ENCODE data around the gene GTF2H2. TPM values are rescaled to one million over a fixed set of nuclear protein-coding genes. Genes with fewer than 3 reads are reported as not detected.
"Not testable (repeated sequence)": the region's sequence is repeated elsewhere in the genome, so short reads cannot be mapped to it uniquely, and the experiment has no call there.

Gene GTF2H2
- total RNA-seq (10 to 100 TPM; 10.8 to 21.3 TPM), polyA plus RNA-seq (1 to 10 TPM; 4.5 to 9.9 TPM)

DNA sequence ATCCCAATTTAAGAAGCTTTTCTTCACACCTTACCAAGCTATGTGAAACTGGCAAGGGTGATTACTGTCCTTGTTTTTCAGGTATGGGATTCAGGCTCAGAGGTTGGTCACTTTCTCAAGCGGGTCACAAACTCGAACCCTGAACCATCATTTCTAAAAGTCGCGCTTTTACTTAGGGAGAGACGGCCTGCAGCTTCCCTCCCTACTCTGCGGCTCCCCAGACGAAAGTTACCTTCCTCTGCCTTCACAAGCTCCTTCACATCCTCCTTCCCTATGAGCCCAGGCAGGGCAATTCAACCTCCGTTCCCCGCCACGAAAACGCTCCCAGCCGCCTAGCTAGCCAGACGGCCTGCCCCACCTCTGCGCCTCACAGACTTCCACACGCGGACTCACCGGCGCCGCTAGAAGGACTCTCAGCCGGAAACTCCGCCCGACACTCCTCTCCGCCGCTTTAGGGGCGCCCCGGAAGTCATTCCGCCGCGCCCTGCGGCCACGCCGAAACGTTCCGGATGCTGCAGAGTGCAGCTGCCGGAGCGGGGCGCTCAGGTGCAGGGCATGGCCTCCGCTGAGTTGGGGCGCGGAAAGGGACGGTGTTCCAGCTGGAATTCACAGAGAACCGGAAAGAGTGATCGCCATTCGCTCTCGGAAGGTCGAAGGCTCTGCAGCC lies at the start of gene GTF2H2:
Gene GTF2H2 (minus strand): TSS at position 415 of the 667 bp plus-strand sequence. CDS start 4,913 bp downstream, outside the sequence.
- not testable (repeated sequence) for H3K36me3 ChIP-seq (ENCODE audit: control insufficient read depth in 4 of 4, insufficient read depth in 3 of 4, low read depth in 1 of 4, low read length in 3 of 4); H3K4me3 ChIP-seq (ENCODE audit: low read depth in 1 of 3, low read length in 3 of 3); H3K27ac ChIP-seq (ENCODE audit: low read depth in 1 of 2, low read length in 2 of 2); H3K27me3 ChIP-seq (ENCODE audit: control insufficient read depth in 4 of 4, insufficient read depth in 4 of 4, low read length in 3 of 4); DNase-seq (ENCODE audit: low spot score); H3K9me3 ChIP-seq (ENCODE audit: control insufficient read depth in 4 of 4, low read length in 3 of 4); H3K4me1 ChIP-seq (ENCODE audit: control insufficient read depth in 4 of 4, insufficient read depth in 4 of 4, low read length in 3 of 4); H3K9ac ChIP-seq (ENCODE audit: low read depth in 1 of 2, low read length in 2 of 2)
- WGBS, result no CpG with 5 or more reads among the region's 46 CpGs

DNA sequence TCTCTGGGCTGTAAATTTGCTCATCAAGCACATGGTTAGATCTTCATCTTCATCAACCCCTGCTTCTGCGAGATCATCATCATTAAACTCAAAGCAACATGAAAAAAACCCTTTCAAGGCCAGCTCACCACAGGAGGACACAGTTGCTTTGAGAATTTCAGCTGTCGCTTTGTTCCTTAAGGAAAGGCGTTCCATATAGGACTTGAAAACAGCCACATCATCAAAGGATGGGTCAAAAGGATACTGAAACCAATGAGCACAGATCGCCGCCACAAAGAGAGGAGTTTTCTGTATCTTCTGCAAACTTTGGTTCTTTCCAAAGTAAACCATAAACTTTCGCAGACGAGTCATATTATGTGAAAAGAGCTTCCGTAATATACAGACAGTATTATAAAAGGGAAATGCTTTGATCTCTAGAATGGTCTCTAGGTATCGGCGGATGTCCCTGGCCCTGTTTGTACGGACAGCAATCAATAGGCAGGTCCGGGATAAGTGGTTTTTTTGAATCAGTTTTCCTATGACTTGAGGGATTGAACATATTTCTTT lies 42.3 kb upstream of the GTF2H2 start:
- H3K4me1 ChIP-seq (ENCODE audit: control insufficient read depth in 4 of 4, insufficient read depth in 4 of 4, low read length in 3 of 4); H3K4me3 ChIP-seq (ENCODE audit: low read depth in 1 of 3, low read length in 3 of 3); H3K27ac ChIP-seq (ENCODE audit: low read depth in 1 of 2, low read length in 2 of 2); H3K9ac ChIP-seq (ENCODE audit: low read depth in 1 of 2, low read length in 2 of 2); H3K9me3 ChIP-seq (ENCODE audit: control insufficient read depth in 4 of 4, low read length in 3 of 4); H3K36me3 ChIP-seq (ENCODE audit: control insufficient read depth in 4 of 4, insufficient read depth in 3 of 4, low read depth in 1 of 4, low read length in 3 of 4); DNase-seq (ENCODE audit: low spot score); H3K27me3 ChIP-seq (ENCODE audit: control insufficient read depth in 4 of 4, insufficient read depth in 4 of 4, low read length in 3 of 4): not testable (repeated sequence)
- WGBS, result no CpG with 5 or more reads among the region's 12 CpGs

DNA sequence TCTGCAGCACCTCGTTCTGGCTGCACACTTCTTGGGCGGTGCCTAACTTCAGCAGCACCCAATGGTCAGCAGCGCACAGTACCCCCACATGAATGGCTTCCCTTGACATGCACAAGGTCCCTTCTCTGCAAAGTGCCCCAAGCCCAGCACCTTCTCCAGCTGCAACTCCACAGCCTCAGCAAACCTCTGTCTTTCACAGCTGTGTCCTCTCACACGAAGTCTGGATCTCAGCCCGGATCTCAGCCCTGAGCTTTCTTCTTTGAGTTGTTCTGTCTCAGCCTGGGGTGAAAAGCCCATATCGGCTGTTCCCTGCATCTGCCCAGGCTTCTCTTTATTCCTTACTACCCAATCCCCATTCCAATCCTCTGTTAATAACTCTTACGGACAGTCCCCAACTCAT lies 32.5 kb upstream of the GTF2H2 start:
- not testable (repeated sequence) for H3K9ac ChIP-seq (ENCODE audit: low read depth in 1 of 2, low read length in 2 of 2); H3K9me3 ChIP-seq (ENCODE audit: control insufficient read depth in 4 of 4, low read length in 3 of 4); H3K27ac ChIP-seq (ENCODE audit: low read depth in 1 of 2, low read length in 2 of 2); H3K4me3 ChIP-seq (ENCODE audit: low read depth in 1 of 3, low read length in 3 of 3); DNase-seq (ENCODE audit: low spot score); H3K4me1 ChIP-seq (ENCODE audit: control insufficient read depth in 4 of 4, insufficient read depth in 4 of 4, low read length in 3 of 4); H3K27me3 ChIP-seq (ENCODE audit: control insufficient read depth in 4 of 4, insufficient read depth in 4 of 4, low read length in 3 of 4); H3K36me3 ChIP-seq (ENCODE audit: control insufficient read depth in 4 of 4, insufficient read depth in 3 of 4, low read depth in 1 of 4, low read length in 3 of 4)
- WGBS, result no CpG with 5 or more reads among the region's 7 CpGs

DNA sequence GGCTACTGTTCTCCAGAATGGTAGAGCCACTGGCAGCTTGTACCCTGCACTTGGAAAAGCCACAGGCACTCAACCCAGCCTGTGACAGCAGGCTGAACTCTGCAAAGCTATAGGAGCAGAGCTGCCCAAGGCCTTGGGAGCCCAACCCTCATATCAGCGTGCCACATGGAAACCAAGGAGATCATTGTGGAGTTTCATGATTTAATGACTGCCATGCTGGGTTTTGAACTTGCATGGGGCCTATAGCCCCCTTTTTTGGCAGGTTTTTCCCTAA lies 30.4 kb upstream of the GTF2H2 start:
- H3K9ac ChIP-seq (ENCODE audit: low read depth in 1 of 2, low read length in 2 of 2); H3K27me3 ChIP-seq (ENCODE audit: control insufficient read depth in 4 of 4, insufficient read depth in 4 of 4, low read length in 3 of 4); H3K27ac ChIP-seq (ENCODE audit: low read depth in 1 of 2, low read length in 2 of 2); H3K4me3 ChIP-seq (ENCODE audit: low read depth in 1 of 3, low read length in 3 of 3); DNase-seq (ENCODE audit: low spot score); H3K36me3 ChIP-seq (ENCODE audit: control insufficient read depth in 4 of 4, insufficient read depth in 3 of 4, low read depth in 1 of 4, low read length in 3 of 4); H3K4me1 ChIP-seq (ENCODE audit: control insufficient read depth in 4 of 4, insufficient read depth in 4 of 4, low read length in 3 of 4); H3K9me3 ChIP-seq (ENCODE audit: control insufficient read depth in 4 of 4, low read length in 3 of 4): not testable (repeated sequence)
- no CpG with 5 or more reads among the region's 1 CpG for WGBS

DNA sequence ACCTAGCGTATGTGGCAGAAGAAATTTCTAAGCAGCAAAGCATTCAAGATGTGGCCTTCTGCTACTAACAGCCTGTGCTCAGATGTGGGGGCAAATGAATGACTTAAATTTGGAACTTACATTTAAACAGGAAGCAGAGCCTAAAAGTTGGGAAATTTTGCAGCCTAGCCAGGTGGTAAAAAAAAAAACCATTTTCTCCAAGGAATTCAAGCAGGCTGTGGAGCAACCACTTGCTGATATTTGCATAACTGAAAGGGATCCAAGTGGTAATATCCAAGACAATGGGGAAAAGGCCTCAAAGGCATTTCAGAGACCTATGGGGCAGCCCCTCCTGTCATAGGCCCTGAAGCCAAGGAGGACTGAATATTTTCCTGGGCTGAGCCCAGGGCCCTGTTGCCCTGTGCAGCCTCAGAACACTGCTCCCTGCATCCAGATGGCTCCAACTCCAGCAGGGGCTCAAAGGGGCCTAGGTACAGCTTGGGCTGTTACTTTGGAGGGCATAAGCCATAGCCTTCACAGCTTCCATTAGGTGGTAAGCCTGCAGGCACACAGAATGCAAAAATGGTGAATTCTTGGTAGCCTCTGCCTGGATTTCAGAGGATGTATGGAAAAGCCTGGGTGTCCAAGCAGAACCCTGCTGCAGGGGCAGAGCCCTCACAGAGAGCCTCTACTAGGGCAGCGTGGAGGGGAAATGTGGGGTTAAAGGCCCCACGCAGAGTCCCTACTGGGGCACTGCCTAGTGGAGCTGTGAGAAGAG lies 29.9 kb upstream of the GTF2H2 start:
- not testable (repeated sequence) for H3K4me3 ChIP-seq (ENCODE audit: low read depth in 1 of 3, low read length in 3 of 3)

GRCh38 chr5:71089773-71090172 lies 22.3 kb upstream of the GTF2H2 start:
- not testable (repeated sequence) for DNase-seq (ENCODE audit: low spot score); H3K9me3 ChIP-seq (ENCODE audit: control insufficient read depth in 4 of 4, low read length in 3 of 4); H3K27ac ChIP-seq (ENCODE audit: low read depth in 1 of 2, low read length in 2 of 2); H3K9ac ChIP-seq (ENCODE audit: low read depth in 1 of 2, low read length in 2 of 2); H3K27me3 ChIP-seq (ENCODE audit: control insufficient read depth in 4 of 4, insufficient read depth in 4 of 4, low read length in 3 of 4); H3K4me1 ChIP-seq (ENCODE audit: control insufficient read depth in 4 of 4, insufficient read depth in 4 of 4, low read length in 3 of 4); H3K4me3 ChIP-seq (ENCODE audit: low read depth in 1 of 3, low read length in 3 of 3); H3K36me3 ChIP-seq (ENCODE audit: control insufficient read depth in 4 of 4, insufficient read depth in 3 of 4, low read depth in 1 of 4, low read length in 3 of 4)
- 87% methylated on average over 1 of the region's 2 CpGs for WGBS

More for the DNA sequence above, 29.9 kb upstream of the GTF2H2 start:
- not testable (repeated sequence) for H3K9ac ChIP-seq (ENCODE audit: low read depth in 1 of 2, low read length in 2 of 2); H3K9me3 ChIP-seq (ENCODE audit: control insufficient read depth in 4 of 4, low read length in 3 of 4); DNase-seq (ENCODE audit: low spot score); H3K4me1 ChIP-seq (ENCODE audit: control insufficient read depth in 4 of 4, insufficient read depth in 4 of 4, low read length in 3 of 4); H3K27ac ChIP-seq (ENCODE audit: low read depth in 1 of 2, low read length in 2 of 2); H3K36me3 ChIP-seq (ENCODE audit: control insufficient read depth in 4 of 4, insufficient read depth in 3 of 4, low read depth in 1 of 4, low read length in 3 of 4); H3K27me3 ChIP-seq (ENCODE audit: control insufficient read depth in 4 of 4, insufficient read depth in 4 of 4, low read length in 3 of 4)
- WGBS, result 98% methylated on average over 2 of the region's 3 CpGs

Measured in liver (tissue), 9 donors.